ENCODE data around the gene CCR5AS.

The CCR5AS gene

GRCh38 chr3:46380471-46381221 lies 26.2 kb downstream of the CCR5AS start:
- Histone ChIP-seq H3K9me3 (no peaks in the 10 kb centered on the region), H3K27me3 (replicated peaks in 1 of 7) (no peaks in the 10 kb centered on the region), H3K36me3 (no peaks in the 10 kb centered on the region), H3K4me3 (no peak overlapping the region), H3K4me1 (peaks cover 22 to 77% (median 48%) of the 10 kb centered on the region in 6 donors), H3K27ac (peak overlapping the region; percentile 5 to 78 (median 65))
- no peak for TF ChIP-seq POLR2AphosphoS5 (IDR thresholded peaks at IDR 0.05)
- TF ChIP-seq CTCF (IDR thresholded peaks at IDR 0.05 in 8 of 11, conservative IDR thresholded peaks at IDR 0.05 in 3 of 11), result no peak
- DNase-seq, result no peak
- WGBS, 5 donors, result 74 to 81% (median 79%) methylated on average over 8 of the region's 8 CpGs
- intact Hi-C loops (cut with DNase I; ENCODE audit: low total_unique reads), result no loop called here

GRCh38 chr3:46378426-46378942 lies 28.4 kb downstream of the CCR5AS start:
- Histone ChIP-seq H3K27ac (no peak overlapping the region), H3K36me3 (no peaks in the 10 kb centered on the region), H3K4me3 (no peak overlapping the region), H3K9me3 (no peaks in the 10 kb centered on the region), H3K4me1 (peaks cover 19 to 78% (median 36%) of the 10 kb centered on the region in 6 donors), H3K27me3 (replicated peaks in 1 of 7) (no peaks in the 10 kb centered on the region)
- intact Hi-C loops (cut with DNase I; ENCODE audit: low total_unique reads), result no loop called here
- TF ChIP-seq CTCF (IDR thresholded peaks at IDR 0.05 in 8 of 11, conservative IDR thresholded peaks at IDR 0.05 in 3 of 11), result peak; percentile 36 to 80 (median 68)
- TF ChIP-seq POLR2A (IDR thresholded peaks at IDR 0.05), result no peak
- no peak for TF ChIP-seq POLR2AphosphoS5 (IDR thresholded peaks at IDR 0.05)
- peak; percentile 91 for DNase-seq
- WGBS, 5 donors, result 46 to 56% (median 52%) methylated on average over 8 of the region's 8 CpGs

GRCh38 chr3:46375814-46376213 lies 31.1 kb downstream of the CCR5AS start:
- intact Hi-C loops (cut with DNase I; ENCODE audit: low total_unique reads), result no loop called here
- Histone ChIP-seq H3K9me3 (no peaks in the 10 kb centered on the region), H3K4me1 (peaks cover 13 to 86% (median 23%) of the 10 kb centered on the region in 6 donors), H3K27ac (peak overlapping the region in 2 of 8 donors; percentile 18 to 56), H3K27me3 (replicated peaks in 1 of 7) (no peaks in the 10 kb centered on the region), H3K4me3 (no peak overlapping the region), H3K36me3 (no peaks in the 10 kb centered on the region)
- WGBS, 5 donors, result 5 to 23% (median 11%) methylated on average over 2 of the region's 2 CpGs
- TF ChIP-seq POLR2A (IDR thresholded peaks at IDR 0.05), result no peak
- no peak for TF ChIP-seq POLR2AphosphoS5 (IDR thresholded peaks at IDR 0.05)
- DNase-seq, result no peak

- 58 to 79% (median 66%) methylated on average over 2 of the region's 2 CpGs for WGBS, 5 donors
- H3K4me1 ChIP-seq, result peaks cover 7 to 86% (median 22%) of the 10 kb centered on the region in 6 donors
- intact Hi-C loops (cut with DNase I; ENCODE audit: low total_unique reads), result no loop called here
Observed at GRCh38 chr3:46375218-46375617, 31.6 kb downstream of the CCR5AS start.

More at GRCh38 chr3:46375218-46375617, 31.6 kb downstream of the CCR5AS start:
- DNase-seq, result no peak
- Histone ChIP-seq H3K4me3 (peak overlapping the region in 1 of 8 donors; percentile 13), H3K9me3 (no peaks in the 10 kb centered on the region), H3K27me3 (replicated peaks in 1 of 7) (no peaks in the 10 kb centered on the region), H3K27ac (peak overlapping the region in 3 of 8 donors; percentile 18 to 56 (median 24)), H3K36me3 (no peaks in the 10 kb centered on the region)
- TF ChIP-seq POLR2A (IDR thresholded peaks at IDR 0.05) (no peak), CTCF (IDR thresholded peaks at IDR 0.05 in 8 of 11, conservative IDR thresholded peaks at IDR 0.05 in 3 of 11) (no peak), POLR2AphosphoS5 (IDR thresholded peaks at IDR 0.05) (no peak)

Measured in spleen (tissue), 11 donors.